ENCODE results near the gene TIPIN. TPM values are rescaled to one million over a fixed set of nuclear protein-coding genes. Genes with fewer than 3 reads are reported as not detected.
A peak's percentile ranks its signal among the peaks of the same experiment; 100 is the strongest.

Gene TIPIN
- total RNA-seq, 1 experiment from 2014 or later = 16.1 TPM

DNA sequence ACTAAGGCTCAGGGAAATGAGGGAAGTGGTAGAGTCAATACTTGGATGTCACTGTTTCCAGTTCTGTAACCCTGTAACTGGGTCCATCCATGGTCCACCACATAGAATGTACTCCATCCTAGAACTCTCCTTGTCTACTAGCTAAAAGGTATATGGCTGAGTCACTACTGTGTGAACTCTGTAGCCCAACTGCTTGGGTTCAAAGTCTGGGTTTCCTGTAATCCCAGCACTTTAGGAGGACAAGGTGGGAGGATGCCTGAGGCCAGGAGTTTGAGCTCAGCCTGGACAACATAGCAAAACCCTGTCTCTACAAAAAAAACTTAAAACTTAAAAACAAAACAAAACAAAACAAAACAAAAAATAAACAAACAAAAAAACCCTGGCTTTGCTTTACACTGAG lies 68.4 kb downstream of the TIPIN start:
- intact Hi-C loops (cut with micrococcal nuclease) = no loop called here
- Mint-ChIP-seq H3K9me3 (ENCODE audit: unreplicated experiment) (no peaks in the 10 kb centered on the region), H3K36me3 (ENCODE audit: insufficient read depth, unreplicated experiment) (peaks cover 4% of the 10 kb centered on the region), H3K27me3 (ENCODE audit: insufficient read depth, unreplicated experiment) (no peaks in the 10 kb centered on the region), H3K27ac (ENCODE audit: low read depth, unreplicated experiment) (no peak overlapping the region), H3K4me3 (ENCODE audit: unreplicated experiment) (no peak overlapping the region), H3K4me1 (ENCODE audit: insufficient read depth, unreplicated experiment) (peaks cover 11% of the 10 kb centered on the region)
- CTCF ChIA-PET = interaction anchor here (0.6 to 2.9 kb wide), 16 partner anchors 9 to 691 kb away, joined by 3 to 14 read pairs (median 4); no protein-coding TSS in a partner anchor
- no peak for DNase-seq (ENCODE audit: unreplicated experiment)
- no TSS peak for BruUV-seq (replicated peaks)
- POLR2A ChIA-PET = interaction anchor here (0.6 to 2.3 kb wide), 5 partner anchors 99 to 677 kb away, joined by 3 to 6 read pairs (median 3); partner anchors contain the start of genes INTS14, MAP2K1 and RAB11A
- TF ChIP-seq, protein P1, sequence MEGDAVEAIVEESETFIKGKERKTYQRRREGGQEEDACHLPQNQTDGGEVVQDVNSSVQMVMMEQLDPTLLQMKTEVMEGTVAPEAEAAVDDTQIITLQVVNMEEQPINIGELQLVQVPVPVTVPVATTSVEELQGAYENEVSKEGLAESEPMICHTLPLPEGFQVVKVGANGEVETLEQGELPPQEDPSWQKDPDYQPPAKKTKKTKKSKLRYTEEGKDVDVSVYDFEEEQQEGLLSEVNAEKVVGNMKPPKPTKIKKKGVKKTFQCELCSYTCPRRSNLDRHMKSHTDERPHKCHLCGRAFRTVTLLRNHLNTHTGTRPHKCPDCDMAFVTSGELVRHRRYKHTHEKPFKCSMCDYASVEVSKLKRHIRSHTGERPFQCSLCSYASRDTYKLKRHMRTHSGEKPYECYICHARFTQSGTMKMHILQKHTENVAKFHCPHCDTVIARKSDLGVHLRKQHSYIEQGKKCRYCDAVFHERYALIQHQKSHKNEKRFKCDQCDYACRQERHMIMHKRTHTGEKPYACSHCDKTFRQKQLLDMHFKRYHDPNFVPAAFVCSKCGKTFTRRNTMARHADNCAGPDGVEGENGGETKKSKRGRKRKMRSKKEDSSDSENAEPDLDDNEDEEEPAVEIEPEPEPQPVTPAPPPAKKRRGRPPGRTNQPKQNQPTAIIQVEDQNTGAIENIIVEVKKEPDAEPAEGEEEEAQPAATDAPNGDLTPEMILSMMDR (IDR thresholded peaks at IDR 0.05; ENCODE audit: unreplicated experiment) = no peak

GRCh38 chr15:66287461-66288057 lies 68.9 kb downstream of the TIPIN start:
- POLR2A ChIA-PET = interaction anchor here (0.9 to 2.3 kb wide), 4 partner anchors 99 to 677 kb away, joined by 3 to 6 read pairs (median 4); partner anchors contain the start of genes INTS14, MAP2K1 and RAB11A
- Mint-ChIP-seq H3K27ac (ENCODE audit: low read depth, unreplicated experiment) (no peak overlapping the region), H3K36me3 (ENCODE audit: insufficient read depth, unreplicated experiment) (peaks cover 4% of the 10 kb centered on the region), H3K27me3 (ENCODE audit: insufficient read depth, unreplicated experiment) (no peaks in the 10 kb centered on the region), H3K9me3 (ENCODE audit: unreplicated experiment) (no peaks in the 10 kb centered on the region), H3K4me1 (ENCODE audit: insufficient read depth, unreplicated experiment) (peaks cover 9% of the 10 kb centered on the region), H3K4me3 (ENCODE audit: unreplicated experiment) (no peak overlapping the region)
- BruUV-seq (replicated peaks) = no TSS peak
- CTCF ChIA-PET = interaction anchor here (0.5 to 2.9 kb wide), 18 partner anchors 18 to 818 kb away, joined by 3 to 14 read pairs (median 4); partner anchors contain the start of gene RAB11A
- TF ChIP-seq, protein P1 (IDR thresholded peaks at IDR 0.05; ENCODE audit: unreplicated experiment) = peak; percentile 31
- peak; percentile 56 for DNase-seq (ENCODE audit: unreplicated experiment)
- intact Hi-C loops (cut with micrococcal nuclease) = loop anchor here (1.0 kb wide), 1 partner anchor 306 kb away; no protein-coding TSS in a partner anchor

Other genes with a start within 250 kb of the TIPIN start
- gene MEGF11, start 102.9 kb downstream of the TIPIN start, total RNA-seq (2022) = 0.09 and 0.39 TPM in 2 replicates
- 35.6 and 42.8 TPM in 2 replicates for gene DIS3L, start 63.1 kb downstream of the TIPIN start, total RNA-seq (2022)
- gene MAP2K1, start 30.2 kb upstream of the TIPIN start, total RNA-seq (2022) = 108 and 115 TPM in 2 replicates
- 22.9 and 24.6 TPM in 2 replicates for gene SNAPC5, start 141.1 kb upstream of the TIPIN start, total RNA-seq (2022)
- 5,336 and 5,631 TPM in 2 replicates for gene RPL4, start 148.2 kb upstream of the TIPIN start, total RNA-seq (2022)
- 20.8 and 27.4 TPM in 2 replicates for gene ZWILCH, start 148.6 kb upstream of the TIPIN start, total RNA-seq (2022)
- gene LCTL, start 209.3 kb upstream of the TIPIN start, total RNA-seq (2022) = not detected in 2 replicates

Measured in MCF 10A (cell line).